Posterior cingulate gyrus (tissue), 11 donors: ENCODE results near the gene EDAR.

Experiments used
- DNase-seq, 10 donors: peaks; one replicate each; pipeline versions ENCODE4 v3.0.0 to v3.0.0-alpha.2; 2020 to 2021; ENCODE audit warnings: mixed read lengths in 3 of 10
- intact Hi-C: fragments of 100-400 bp; cut with DNase I; formaldehyde crosslinking; loops from one replicate; pipeline ENCODE4 v1.15.1; 2023

EDAR gene

DNA sequence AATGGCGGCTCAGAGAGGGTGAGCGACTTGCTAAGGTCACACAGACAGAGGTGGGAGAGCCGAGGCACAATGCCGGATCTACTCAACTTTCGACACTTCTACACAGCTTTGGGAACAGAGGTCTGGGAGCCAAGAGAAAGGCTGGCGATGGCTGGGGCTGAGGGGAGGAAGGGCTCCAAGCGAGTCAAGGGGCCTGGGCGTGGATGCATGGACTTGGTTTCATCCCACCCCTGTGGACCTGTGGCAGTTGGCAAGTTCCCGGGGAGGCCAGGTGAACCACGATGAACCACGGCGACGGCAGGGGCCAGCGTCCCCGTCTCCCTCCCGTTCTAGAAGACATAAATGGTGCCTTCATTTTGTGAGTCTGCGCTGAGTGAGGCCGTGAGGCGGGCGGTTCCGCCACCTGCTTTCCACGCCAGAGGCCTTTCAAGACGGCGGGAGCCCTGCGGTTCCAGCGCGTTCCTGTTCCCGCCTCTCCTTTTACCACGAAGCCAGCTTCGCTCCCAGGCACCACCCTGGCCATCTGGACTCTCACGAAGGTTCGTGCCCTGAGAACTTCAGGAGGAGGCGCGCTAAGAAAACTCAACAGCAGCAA lies 46.7 kb downstream of the EDAR start:
- intact Hi-C loops: no loop called here
- DNase-seq: peak in 3 of 10 donors; percentile 63 to 78 (median 66)

DNA sequence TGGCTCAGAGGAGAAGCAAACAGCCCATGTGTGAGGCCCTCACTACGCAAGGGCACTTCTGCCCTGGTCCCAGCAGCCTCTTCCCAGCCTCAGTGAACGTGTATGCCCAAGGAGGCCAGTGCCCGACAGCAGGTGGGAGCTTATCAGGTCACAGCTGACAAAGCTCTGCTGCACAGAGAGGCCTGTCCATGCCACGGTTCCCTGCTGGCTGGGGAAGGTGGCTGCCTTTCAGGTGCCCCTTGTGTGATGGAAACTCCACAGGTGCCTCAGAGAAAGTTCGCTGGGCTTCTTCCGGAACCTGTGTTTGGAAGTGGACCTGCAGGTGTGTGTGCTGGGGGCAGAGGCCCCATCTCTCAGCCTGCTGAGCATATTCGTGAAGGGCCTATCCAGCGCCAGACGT lies 47.3 kb downstream of the EDAR start:
- intact Hi-C loops: no loop called here
- DNase-seq: peak in 2 of 10 donors; percentile 40 to 76

DNA sequence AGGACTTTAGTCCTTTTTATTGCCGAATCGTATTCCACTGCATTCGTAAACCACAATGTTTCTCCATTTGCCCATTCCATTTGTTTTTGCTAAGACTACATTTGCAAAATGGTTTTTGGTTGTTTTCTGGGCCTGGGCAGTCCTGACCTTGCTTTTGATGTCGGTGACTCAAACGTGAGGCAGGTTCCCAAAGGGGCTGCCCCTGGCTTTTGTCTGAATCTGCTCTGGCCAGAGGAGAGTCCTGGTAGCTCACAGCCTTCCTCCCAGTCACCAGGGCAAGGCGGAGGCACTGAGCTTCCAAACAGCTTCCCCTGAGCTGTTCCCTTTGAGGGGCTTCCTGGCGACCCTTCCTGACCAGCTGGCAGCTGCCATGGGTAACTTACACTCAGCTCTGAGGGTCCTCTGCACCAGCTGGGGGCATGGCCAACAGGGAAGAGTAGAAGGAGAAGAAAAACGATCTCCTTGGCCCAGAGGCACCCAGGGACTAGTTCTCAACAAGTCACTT lies 47.8 kb downstream of the EDAR start:
- intact Hi-C loops: no loop called here
- peak in 2 of 10 donors; percentile 8 to 64 for DNase-seq

DNA sequence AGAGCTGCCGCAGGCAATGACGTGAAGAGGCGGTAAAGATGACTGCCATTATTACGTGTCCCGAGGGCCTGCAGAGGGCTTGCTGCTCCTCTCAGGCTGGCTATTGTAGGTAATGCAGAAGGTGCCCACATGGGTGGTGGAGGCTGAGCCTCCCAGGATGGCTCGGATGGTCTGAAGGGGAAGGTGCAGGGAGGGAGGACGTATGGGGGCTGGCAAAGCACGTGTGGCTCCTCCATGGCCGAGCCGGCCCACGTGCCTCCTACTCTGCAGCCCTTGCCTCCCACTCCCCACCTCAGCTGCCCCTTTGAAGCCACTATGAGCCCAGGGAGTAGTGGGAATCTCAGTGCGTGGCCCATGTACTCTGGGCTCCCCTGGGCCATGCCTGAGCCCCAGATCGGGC lies 48.9 kb downstream of the EDAR start:
- DNase-seq: peak in 2 of 10 donors; percentile 40 to 65
- intact Hi-C loops: no loop called here

DNA sequence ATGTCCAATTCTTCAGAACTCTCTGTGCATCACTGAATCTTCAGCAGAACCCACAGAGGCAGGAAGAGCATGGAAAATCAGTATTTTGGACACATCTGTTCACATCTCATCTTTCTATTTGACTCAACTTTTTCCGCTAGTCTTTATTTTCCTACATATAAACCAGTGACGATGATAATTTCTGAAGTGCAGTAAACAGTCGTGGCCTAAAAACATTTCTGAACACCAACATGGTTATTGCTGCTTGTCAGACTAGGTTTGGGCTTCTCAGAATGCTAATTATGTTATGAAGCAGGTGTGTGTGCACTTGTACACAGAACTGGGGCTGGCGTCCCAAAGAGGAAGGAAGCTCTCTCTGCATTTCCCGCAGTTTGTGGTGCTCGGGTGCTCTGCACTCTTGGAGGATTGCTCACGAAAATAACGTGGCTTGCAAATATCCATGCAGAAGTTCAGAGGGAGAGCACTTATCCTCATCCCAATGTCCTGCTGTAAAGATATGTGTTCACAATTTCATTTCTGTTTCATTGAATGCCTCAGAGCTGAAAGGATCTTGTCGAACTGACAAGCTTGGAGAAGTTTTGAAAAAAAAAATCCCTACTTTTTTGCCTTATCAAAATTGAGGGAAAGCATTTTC lies 50.8 kb downstream of the EDAR start:
- peak in 1 of 10 donors; percentile 13 for DNase-seq
- intact Hi-C loops: no loop called here

DNA sequence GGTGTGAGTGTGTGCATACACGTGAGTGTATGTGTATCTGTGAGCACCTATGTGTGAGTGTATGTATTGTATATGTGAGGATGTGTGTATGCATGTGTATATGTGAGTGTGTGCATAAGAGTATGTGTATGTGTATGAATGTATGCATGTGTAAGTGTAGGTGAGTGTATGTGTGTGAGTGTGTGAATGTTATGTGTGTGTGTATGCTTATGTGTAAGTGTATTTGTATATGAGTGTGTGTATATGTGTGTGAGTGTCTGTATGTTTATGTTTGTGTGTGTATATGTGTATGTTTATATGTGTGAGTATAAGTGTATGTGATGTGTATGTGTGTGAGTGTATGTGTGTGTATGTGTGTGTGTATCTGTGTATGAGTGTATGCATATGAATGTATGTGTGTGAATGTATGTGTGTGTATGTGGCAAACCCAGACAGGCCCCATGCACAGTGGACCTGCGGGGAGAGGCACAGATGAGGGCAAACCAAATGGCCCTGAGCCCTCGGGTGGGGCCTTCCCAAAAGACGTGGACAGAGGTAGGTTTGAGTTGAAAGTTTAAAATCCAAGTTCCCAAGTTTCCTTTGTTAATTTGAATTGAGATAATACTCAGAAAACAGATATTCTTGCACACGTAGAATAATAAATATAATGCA lies 51.5 kb downstream of the EDAR start:
- intact Hi-C loops: no loop called here
- peak in 1 of 10 donors; percentile 18 for DNase-seq

DNA sequence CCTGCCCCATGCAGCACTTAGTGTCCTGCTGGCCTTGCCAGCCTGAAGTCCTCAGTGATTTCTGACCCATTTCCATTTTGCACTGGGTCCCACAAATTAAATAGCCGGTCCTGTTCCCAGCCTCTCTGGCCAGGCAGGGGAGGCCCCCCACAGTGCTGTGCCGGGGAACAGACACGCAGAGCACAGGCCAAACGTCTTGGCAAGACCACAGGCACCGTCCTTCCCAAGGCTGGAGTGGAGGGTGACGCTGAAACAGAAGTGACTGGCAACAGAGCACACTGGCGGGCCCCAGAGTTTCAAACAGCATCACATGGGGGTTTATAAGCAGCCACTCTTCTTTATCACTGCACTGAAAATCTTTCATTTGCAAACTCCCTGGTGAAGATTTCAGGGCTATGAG lies 52.2 kb downstream of the EDAR start:
- DNase-seq: peak in 2 of 10 donors; percentile 67 to 83
- intact Hi-C loops: no loop called here

DNA sequence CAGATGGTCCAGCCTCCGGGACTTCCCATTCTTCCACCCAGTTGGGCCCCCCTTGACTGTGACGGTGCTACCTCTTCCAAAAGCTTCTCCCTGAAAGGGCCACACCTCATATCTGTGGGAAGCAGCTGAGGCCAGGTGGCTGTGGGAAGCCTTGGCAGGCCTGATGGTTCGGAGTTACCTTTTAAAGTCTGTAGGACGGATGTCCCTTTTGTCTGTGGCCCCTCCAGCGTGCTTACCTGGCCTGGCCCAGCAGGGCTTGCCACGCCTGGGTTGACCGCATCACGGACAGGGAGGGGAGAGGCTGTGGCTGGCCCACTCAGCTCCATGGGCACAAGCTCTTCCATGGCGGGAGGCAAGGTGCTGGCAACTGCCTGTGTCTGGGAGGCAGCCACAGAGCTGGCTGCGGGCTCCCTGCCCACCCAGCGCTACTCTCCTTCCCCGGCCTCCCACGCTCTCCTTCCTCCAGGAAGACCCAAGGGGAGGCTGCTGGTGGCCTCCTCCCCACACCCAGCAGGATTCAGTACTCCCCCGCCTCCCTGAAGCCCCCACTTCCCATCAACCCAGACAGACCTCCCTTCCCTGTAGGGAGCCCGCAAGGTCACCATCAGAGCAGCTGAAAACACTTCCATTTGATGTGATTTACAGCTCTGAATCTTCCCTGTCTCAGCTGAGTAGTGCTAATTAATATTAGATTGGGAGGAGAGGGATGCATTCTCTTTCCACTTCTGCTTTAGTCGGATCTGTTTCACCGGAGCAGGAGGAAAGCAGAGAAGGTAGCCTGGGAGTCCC lies 52.8 kb downstream of the EDAR start:
- peak in 2 of 10 donors; percentile 37 to 56 for DNase-seq

DNA sequence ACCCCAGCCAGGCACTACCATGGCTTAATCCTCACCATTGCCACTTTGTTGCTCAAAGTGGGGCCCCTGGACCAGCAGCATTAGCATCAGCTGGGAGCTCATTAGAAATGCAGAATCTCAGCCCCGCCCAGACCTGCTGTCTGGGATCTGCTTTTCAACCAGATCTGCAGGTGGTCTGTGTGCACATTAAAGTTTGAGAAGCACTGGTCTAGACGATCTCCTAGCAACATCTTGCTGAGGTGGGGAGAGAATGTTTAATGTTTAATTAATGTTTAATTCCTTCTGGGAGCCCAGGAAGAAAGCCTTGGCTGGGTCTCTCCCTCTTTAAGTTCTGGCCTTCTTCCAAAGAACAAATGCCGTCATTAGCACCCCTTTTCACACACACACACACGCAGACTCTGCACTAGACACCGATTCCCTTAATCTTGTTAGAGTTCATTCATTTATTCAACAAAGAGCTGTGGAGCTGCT lies 53.7 kb downstream of the EDAR start:
- intact Hi-C loops: no loop called here
- peak in 1 of 10 donors; percentile 32 for DNase-seq

More for the DNA sequence above, 52.8 kb downstream of the EDAR start:
- intact Hi-C loops: no loop called here

DNA sequence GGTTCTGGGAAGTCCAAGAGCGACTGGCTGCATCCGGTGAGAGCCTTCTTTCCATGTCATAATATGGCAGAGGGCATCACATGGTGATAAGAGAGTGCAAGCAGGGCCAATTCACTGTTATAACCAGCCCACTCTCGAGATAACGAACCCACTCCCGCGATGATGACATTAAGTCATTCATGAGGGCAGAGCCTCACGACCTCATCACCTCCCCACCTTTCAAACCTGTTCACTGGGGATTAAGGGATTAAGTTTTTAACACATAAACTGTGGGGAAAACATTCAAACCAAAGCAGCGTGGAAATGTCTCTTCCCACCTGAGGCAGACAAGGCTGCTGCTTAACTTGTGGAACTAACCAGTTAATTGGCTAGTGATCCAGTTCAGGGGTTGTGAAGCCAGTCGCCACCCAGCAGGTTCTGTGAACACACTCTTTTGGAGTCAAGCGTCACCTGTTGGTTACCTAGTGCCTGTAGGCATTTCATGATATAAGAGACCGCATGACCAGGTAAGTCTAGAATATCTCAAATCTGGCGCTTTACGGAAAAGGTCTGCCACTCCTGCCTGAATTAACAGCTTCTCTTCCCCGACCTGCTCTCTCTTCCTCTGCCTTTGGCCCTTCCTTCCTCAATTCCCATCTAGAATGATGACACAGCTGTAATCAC lies 54.3 kb downstream of the EDAR start:
- intact Hi-C loops: no loop called here
- DNase-seq: no peak

DNA sequence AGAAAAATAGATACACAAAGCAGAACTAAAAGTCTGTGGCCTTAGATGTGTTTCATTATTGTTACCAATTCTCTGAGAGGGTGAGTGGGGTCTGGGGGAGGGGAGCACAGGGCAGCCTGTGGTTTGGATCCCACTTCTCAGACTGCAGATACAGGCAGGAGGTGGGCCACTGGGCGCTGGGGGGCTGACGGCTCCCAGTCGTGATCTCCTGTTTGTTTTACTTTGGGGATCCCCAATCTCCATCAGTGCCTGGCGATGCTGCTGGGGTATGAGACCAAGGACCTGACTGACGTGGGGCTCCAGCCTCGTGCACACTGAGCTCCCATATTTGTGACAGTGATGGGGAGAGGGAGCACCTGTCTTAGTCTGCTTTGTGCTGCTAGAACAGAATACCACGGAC lies 54.9 kb downstream of the EDAR start:
- intact Hi-C loops: no loop called here
- DNase-seq: peak in 1 of 10 donors; percentile 59

DNA sequence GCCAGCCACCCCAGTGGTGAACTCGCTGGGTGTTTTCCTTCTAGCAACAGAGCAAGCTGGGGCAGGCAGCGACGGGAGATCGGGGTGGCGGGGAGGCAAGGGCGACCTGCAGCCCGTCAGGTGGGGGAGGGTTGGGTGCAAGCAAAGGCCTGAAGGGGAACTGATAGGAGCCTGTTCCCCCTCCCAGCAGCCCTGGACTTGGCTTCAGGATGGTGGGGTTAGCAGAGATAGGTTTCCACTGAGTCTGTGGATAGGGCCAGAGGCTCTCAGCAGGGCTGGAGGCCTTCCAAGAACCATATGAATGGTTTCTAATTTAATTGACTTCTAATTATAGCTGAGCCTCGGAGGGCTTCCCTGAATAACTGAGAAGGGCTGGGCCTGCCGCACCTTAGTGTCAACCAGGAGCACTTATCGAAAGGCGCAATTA lies 55.3 kb downstream of the EDAR start:
- peak in 2 of 10 donors; percentile 39 to 52 for DNase-seq
- intact Hi-C loops: no loop called here

DNA sequence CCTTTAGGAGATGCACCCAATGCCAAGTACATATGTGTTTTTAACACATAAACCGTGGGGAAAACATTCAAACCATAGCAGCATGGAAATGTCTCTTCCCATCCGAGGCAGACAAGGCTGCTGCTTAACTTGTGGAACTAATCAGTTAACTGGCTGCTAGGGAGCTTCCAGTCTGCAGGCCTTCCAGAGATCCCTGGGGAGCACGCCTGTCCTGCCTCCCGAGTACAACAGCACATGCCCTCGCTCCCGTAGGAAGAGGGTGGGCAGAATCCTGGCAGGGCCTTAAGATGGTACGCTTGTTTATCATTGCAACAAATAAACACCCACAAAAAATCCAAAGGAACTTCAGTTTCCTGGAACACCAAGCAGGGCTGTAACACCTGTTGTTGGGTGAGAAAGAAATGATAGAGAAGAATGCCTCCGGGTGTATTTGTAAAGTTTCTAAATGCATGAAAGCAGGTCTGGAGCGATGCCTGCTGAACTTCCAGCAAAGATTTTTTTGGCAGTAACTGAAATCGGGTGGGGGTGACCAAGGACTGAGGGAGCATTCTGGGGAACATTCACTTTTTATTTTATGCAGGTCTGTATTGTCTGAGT lies 56.2 kb downstream of the EDAR start:
- DNase-seq: peak in 1 of 10 donors; percentile 70
- intact Hi-C loops: no loop called here

DNA sequence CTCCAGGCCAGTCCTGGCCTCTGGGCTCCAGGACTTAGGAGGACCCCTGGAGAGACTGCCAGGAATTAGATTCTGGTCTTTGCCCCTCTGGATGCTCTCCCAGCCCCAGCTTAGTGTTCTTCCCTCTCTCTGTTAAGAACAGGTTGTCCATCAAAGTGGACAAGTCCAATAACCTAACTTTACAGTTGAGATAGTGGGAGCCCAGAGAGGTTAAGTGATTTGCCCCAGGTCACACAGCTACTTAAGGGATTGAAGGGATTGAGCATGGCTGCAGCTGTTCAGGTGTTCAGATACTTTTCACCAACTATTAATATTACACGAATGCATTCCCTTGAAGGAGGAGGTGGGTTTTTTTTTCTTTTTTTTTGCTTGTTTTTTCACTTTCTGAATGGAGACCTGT lies 57.6 kb downstream of the EDAR start:
- DNase-seq: no peak
- intact Hi-C loops: no loop called here

DNA sequence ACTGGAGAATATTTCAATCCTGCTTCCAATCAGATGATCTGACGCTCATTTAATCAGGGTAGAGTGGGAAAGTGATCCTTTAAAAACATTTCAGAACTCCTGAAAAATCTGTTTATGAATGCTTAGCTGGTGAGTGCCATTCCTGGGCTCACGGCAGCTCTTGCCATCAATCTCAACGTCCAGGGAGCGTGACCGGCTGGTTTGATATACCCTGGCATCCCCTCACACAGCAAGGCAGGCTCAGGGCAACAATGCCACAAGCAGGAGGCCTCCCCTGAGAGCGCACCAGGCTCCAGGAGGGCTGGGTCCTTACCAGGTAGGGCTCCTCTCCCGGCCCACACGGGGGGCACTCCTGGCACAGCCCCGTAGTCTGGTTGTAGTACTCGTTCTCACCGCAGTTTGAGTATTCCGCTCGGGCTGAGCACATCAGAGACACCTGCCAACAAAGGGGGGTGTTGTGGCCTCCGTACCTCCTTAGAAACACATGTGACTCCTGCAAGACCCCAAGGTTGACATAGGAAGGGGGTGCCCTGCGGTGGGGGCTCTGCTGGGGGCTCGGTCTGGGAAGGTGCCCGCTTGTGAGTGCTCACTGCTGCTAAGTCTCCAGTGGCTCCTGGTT lies 59.1 kb downstream of the EDAR start:
- DNase-seq: peak in 2 of 10 donors; percentile 37 to 73
- intact Hi-C loops: no loop called here

DNA sequence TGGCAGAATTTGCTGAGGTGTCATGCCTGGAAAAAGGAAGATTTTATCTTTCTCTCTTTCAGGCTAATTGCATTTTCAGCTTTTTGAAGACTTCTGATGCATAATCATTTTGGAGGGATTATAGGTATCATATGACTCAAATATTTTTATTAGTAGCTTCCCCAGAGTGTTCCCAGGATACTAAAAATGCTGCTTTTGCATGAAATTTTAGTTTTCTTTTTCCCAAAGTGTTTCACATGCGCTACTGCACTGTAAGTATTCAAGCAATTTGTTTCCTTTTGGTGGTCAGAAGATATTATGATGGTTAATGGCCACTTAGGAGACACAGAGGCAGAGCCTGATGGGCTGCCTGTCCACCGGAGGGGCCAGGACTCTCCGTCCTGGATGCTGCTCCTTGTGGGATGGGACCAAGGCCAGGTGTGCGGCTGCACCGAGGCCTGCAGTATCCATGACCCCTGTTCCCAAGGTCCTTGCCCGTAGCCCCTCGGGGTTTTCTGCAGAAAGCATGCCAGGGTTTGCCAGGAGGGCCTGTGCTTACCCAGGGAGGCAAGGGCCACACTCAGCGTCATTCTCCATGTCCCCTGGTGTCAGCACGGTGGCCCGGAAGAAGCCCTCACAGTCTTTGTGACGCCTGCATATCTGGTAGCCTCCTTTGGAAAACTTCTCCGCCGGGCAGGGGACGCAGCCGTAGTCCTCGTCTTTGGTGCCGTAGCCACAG lies 60.2 kb downstream of the EDAR start:
- intact Hi-C loops: no loop called here

DNA sequence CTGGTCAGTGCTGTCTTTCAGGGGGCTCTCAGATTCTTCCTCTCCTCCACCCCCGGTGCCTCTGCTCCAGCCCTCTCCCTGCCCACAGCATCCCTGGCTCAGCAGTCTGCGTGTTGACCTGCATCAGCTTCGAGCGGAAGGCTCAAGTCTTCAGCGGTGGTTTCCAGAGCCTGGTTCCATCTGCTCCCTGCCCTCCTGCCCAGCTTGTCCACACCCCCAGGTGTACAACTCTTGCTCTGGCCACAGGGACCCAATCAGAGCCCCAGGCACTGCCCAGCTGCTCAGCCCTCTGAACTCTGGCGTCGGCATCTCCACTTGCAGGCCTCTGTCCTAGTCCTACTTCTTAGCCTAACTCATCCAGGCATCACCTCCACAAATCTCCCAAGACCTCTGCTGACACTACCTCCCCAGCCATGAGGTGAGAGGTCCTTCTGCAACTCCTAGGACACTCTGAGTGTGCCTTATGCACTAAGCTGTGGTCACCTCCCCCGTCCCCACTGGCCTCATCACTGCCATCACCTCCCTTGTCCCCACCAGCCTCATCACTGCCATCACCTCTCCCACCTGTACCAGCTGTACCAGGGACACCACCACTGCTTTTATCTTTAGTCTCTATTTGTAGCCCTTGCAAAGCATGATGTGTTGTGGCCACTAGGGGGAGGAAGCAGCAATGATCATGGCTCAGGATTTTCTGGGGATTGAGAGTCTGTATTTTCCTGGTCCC lies 60.9 kb downstream of the EDAR start:
- peak in 6 of 10 donors; percentile 34 to 71 (median 46) for DNase-seq

More for the DNA sequence above, 60.2 kb downstream of the EDAR start:
- DNase-seq: peak in 2 of 10 donors; percentile 33 to 69

DNA sequence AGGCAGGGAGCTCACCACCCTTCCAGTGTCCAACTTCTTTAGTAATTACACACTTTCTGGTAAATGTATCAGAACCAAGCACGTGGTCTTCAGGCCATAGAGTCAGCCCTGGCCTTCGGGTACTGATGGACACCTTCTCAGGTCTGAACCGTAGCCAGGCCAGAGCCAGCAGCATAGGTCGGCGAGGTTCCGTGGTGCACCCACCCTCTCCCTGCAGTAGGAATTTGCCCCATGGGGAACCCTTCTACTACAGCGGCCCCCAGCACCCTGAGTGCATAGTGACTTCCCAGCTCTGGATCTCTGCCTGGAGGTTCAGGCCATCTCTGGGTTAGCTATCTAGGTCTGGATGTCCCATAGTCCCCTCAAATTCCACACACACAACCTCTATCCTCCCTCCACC lies 61.6 kb downstream of the EDAR start:
- DNase-seq: peak in 2 of 10 donors; percentile 46
- intact Hi-C loops: no loop called here

More for the DNA sequence above, 60.9 kb downstream of the EDAR start:
- intact Hi-C loops: no loop called here
